ENCODE data around the gene CCDC146. TPM values are rescaled to one million over a fixed set of nuclear protein-coding genes. Genes with fewer than 3 reads are reported as not detected.
"Not testable (repeated sequence)": the region's sequence is repeated elsewhere in the genome, so short reads cannot be mapped to it uniquely, and the experiment has no call there.

Gene CCDC146
- total and polyA plus RNA-seq, 3 experiments from 2014 or later: 1.2 to 5.6 (median 1.5) TPM

- Histone ChIP-seq H3K27me3 (ENCODE audit: insufficient read depth, low read length, poor library complexity, severe bottlenecking) (no peaks in the 10 kb centered on the region), H3K4me3 (ENCODE audit: low read length) (no peak overlapping the region), H3K4me1 (ENCODE audit: insufficient read depth, low read length) (no peaks in the 10 kb centered on the region), H3K27ac (ENCODE audit: low read depth, low read length) (no peak overlapping the region), H3K9me3 (ENCODE audit: low read length) (no peaks in the 10 kb centered on the region), H3K36me3 (ENCODE audit: insufficient read depth, low read length) (no peaks in the 10 kb centered on the region)
- CTCF ChIA-PET: no interaction called here
- no peaks in the 10 kb centered on the region for H3K36me3 Mint-ChIP-seq
- H3K9me3 Mint-ChIP-seq: no peaks in the 10 kb centered on the region
- no peaks in the 10 kb centered on the region for H3K27me3 Mint-ChIP-seq
- no peak for DNase-seq
- POLR2A ChIA-PET: no interaction called here
- no peak overlapping the region for H3K27ac Mint-ChIP-seq
- H3K4me3 Mint-ChIP-seq: no peak overlapping the region
- H3K4me1 Mint-ChIP-seq: peaks cover 2 to 8% (median 3%) of the 10 kb centered on the region in 3 donors
These were observed 139.9 kb downstream of the CCDC146 start for GRCh38 chr7:77262316-77262715.

- Mint-ChIP-seq H3K36me3 (no peaks in the 10 kb centered on the region), H3K27me3 (no peaks in the 10 kb centered on the region), H3K9me3 (no peaks in the 10 kb centered on the region), H3K4me1 (peaks cover 2 to 8% (median 3%) of the 10 kb centered on the region in 3 donors), H3K4me3 (no peak overlapping the region), H3K27ac (no peak overlapping the region)
- no peaks in the 10 kb centered on the region for H3K27me3 ChIP-seq (ENCODE audit: insufficient read depth, low read length, poor library complexity, severe bottlenecking)
- H3K4me3 ChIP-seq (ENCODE audit: low read length): no peak overlapping the region
- CTCF ChIA-PET: interaction anchor here (1.4 kb wide), 1 partner anchor 18 kb away, joined by 3 read pairs; no protein-coding TSS in a partner anchor
- H3K27ac ChIP-seq (ENCODE audit: low read depth, low read length): no peak overlapping the region
- H3K4me1 ChIP-seq (ENCODE audit: insufficient read depth, low read length): no peaks in the 10 kb centered on the region
- POLR2A ChIA-PET: no interaction called here
- H3K36me3 ChIP-seq (ENCODE audit: insufficient read depth, low read length): no peaks in the 10 kb centered on the region
- no peaks in the 10 kb centered on the region for H3K9me3 ChIP-seq (ENCODE audit: low read length)
- no peak for DNase-seq
These were observed 143.3 kb downstream of the CCDC146 start for GRCh38 chr7:77265666-77266065.

GRCh38 chr7:77266291-77266794 is 143.9 kb downstream of the CCDC146 start:
- Histone ChIP-seq H3K27ac (ENCODE audit: low read depth, low read length) (no peak overlapping the region), H3K4me1 (ENCODE audit: insufficient read depth, low read length) (no peaks in the 10 kb centered on the region), H3K27me3 (ENCODE audit: insufficient read depth, low read length, poor library complexity, severe bottlenecking) (no peaks in the 10 kb centered on the region), H3K9me3 (ENCODE audit: low read length) (no peaks in the 10 kb centered on the region), H3K4me3 (ENCODE audit: low read length) (no peak overlapping the region), H3K36me3 (ENCODE audit: insufficient read depth, low read length) (no peaks in the 10 kb centered on the region)
- DNase-seq: no peak
- CTCF ChIA-PET: no interaction called here
- H3K27me3 Mint-ChIP-seq: no peaks in the 10 kb centered on the region
- H3K36me3 Mint-ChIP-seq: peaks cover 0 to 1% (median under 1%) of the 10 kb centered on the region in 3 donors
- no peak overlapping the region for H3K27ac Mint-ChIP-seq
- H3K4me1 Mint-ChIP-seq: peaks cover 2 to 8% (median 3%) of the 10 kb centered on the region in 3 donors
- H3K9me3 Mint-ChIP-seq: no peaks in the 10 kb centered on the region
- POLR2A ChIA-PET: no interaction called here
- no peak overlapping the region for H3K4me3 Mint-ChIP-seq

- H3K36me3 Mint-ChIP-seq: peaks cover 1 to 5% (median 3%) of the 10 kb centered on the region in 3 donors
- no peaks in the 10 kb centered on the region for H3K27me3 ChIP-seq (ENCODE audit: insufficient read depth, low read length, poor library complexity, severe bottlenecking)
- no peaks in the 10 kb centered on the region for H3K36me3 ChIP-seq (ENCODE audit: insufficient read depth, low read length)
- H3K4me3 Mint-ChIP-seq: no peak overlapping the region
- H3K9me3 Mint-ChIP-seq: no peaks in the 10 kb centered on the region
- CTCF ChIA-PET: no interaction called here
- H3K27ac ChIP-seq (ENCODE audit: low read depth, low read length): no peak overlapping the region
- no peak overlapping the region for H3K27ac Mint-ChIP-seq
- no peaks in the 10 kb centered on the region for H3K27me3 Mint-ChIP-seq
- POLR2A ChIA-PET: no interaction called here
- no peak overlapping the region for H3K4me3 ChIP-seq (ENCODE audit: low read length)
- DNase-seq: no peak
- no peaks in the 10 kb centered on the region for H3K9me3 ChIP-seq (ENCODE audit: low read length)
- no peaks in the 10 kb centered on the region for H3K4me1 ChIP-seq (ENCODE audit: insufficient read depth, low read length)
- H3K4me1 Mint-ChIP-seq: peaks cover 2 to 8% (median 3%) of the 10 kb centered on the region in 3 donors
These were observed 147.1 kb downstream of the CCDC146 start for GRCh38 chr7:77269360-77270093.

- CTCF ChIA-PET: interaction anchor here (1.3 kb wide), 1 partner anchor 93 kb away, joined by 3 read pairs; no protein-coding TSS in a partner anchor
- no peak for DNase-seq
- Histone ChIP-seq H3K27me3 (ENCODE audit: insufficient read depth, low read length, poor library complexity, severe bottlenecking) (no peaks in the 10 kb centered on the region), H3K36me3 (ENCODE audit: insufficient read depth, low read length) (no peaks in the 10 kb centered on the region), H3K4me1 (ENCODE audit: insufficient read depth, low read length) (no peaks in the 10 kb centered on the region), H3K4me3 (ENCODE audit: low read length) (no peak overlapping the region), H3K27ac (ENCODE audit: low read depth, low read length) (no peak overlapping the region), H3K9me3 (ENCODE audit: low read length) (no peaks in the 10 kb centered on the region)
- POLR2A ChIA-PET: no interaction called here
- Mint-ChIP-seq H3K9me3 (no peaks in the 10 kb centered on the region), H3K36me3 (peaks cover 3 to 7% (median 3%) of the 10 kb centered on the region in 3 donors), H3K4me1 (peaks cover 2 to 8% (median 3%) of the 10 kb centered on the region in 3 donors), H3K27ac (no peak overlapping the region), H3K27me3 (no peaks in the 10 kb centered on the region), H3K4me3 (no peak overlapping the region)
These were observed 147.7 kb downstream of the CCDC146 start for GRCh38 chr7:77270094-77270480.

- Mint-ChIP-seq H3K27me3 (no peaks in the 10 kb centered on the region), H3K4me3 (no peak overlapping the region), H3K9me3 (no peaks in the 10 kb centered on the region), H3K4me1 (peaks cover 3 to 10% (median 6%) of the 10 kb centered on the region in 3 donors), H3K36me3 (peaks cover 3 to 7% (median 7%) of the 10 kb centered on the region in 3 donors), H3K27ac (no peak overlapping the region)
- Histone ChIP-seq H3K9me3 (ENCODE audit: low read length) (no peaks in the 10 kb centered on the region), H3K27ac (ENCODE audit: low read depth, low read length) (no peak overlapping the region), H3K4me3 (ENCODE audit: low read length) (no peak overlapping the region), H3K27me3 (ENCODE audit: insufficient read depth, low read length, poor library complexity, severe bottlenecking) (no peaks in the 10 kb centered on the region), H3K36me3 (ENCODE audit: insufficient read depth, low read length) (no peaks in the 10 kb centered on the region), H3K4me1 (ENCODE audit: insufficient read depth, low read length) (no peaks in the 10 kb centered on the region)
- CTCF ChIA-PET: no interaction called here
- DNase-seq: no peak
- POLR2A ChIA-PET: no interaction called here
These were observed 149.4 kb downstream of the CCDC146 start for GRCh38 chr7:77271766-77272165.

GRCh38 chr7:77275663-77276062 is 153.2 kb downstream of the CCDC146 start:
- H3K4me3 ChIP-seq (ENCODE audit: low read length); H3K27me3 ChIP-seq (ENCODE audit: insufficient read depth, low read length, poor library complexity, severe bottlenecking); H3K9me3 ChIP-seq (ENCODE audit: low read length); H3K27ac ChIP-seq (ENCODE audit: low read depth, low read length); H3K9me3 Mint-ChIP-seq; H3K4me1 Mint-ChIP-seq; DNase-seq; POLR2A ChIA-PET; H3K36me3 ChIP-seq (ENCODE audit: insufficient read depth, low read length); H3K4me1 ChIP-seq (ENCODE audit: insufficient read depth, low read length); CTCF ChIA-PET; H3K27me3 Mint-ChIP-seq: not testable (repeated sequence)
- Mint-ChIP-seq H3K36me3 (peaks cover 3 to 15% (median 14%) of the 10 kb centered on the region in 3 donors), H3K4me3 (peak overlapping the region in 1 of 7 donors; percentile 24), H3K27ac (peak overlapping the region in 1 of 8 donors; percentile 54)

GRCh38 chr7:77276120-77276519 is 153.7 kb downstream of the CCDC146 start:
- Mint-ChIP-seq H3K9me3 (no peaks in the 10 kb centered on the region), H3K27me3 (no peaks in the 10 kb centered on the region), H3K36me3 (peaks cover 3 to 15% (median 13%) of the 10 kb centered on the region in 3 donors), H3K4me1 (peaks cover 3 to 10% (median 6%) of the 10 kb centered on the region in 3 donors), H3K4me3 (no peak overlapping the region), H3K27ac (peak overlapping the region in 1 of 8 donors; percentile 90)
- no peaks in the 10 kb centered on the region for H3K4me1 ChIP-seq (ENCODE audit: insufficient read depth, low read length)
- H3K4me3 ChIP-seq (ENCODE audit: low read length): no peak overlapping the region
- H3K36me3 ChIP-seq (ENCODE audit: insufficient read depth, low read length): no peaks in the 10 kb centered on the region
- H3K9me3 ChIP-seq (ENCODE audit: low read length): no peaks in the 10 kb centered on the region
- H3K27me3 ChIP-seq (ENCODE audit: insufficient read depth, low read length, poor library complexity, severe bottlenecking): no peaks in the 10 kb centered on the region
- no peak overlapping the region for H3K27ac ChIP-seq (ENCODE audit: low read depth, low read length)
- DNase-seq: no peak
- CTCF ChIA-PET: no interaction called here
- POLR2A ChIA-PET: no interaction called here

Measured in CD8-positive, alpha-beta memory T cell (primary cell).